SK-N-DZ (cell line): Measurements from ENCODE around the gene PGRMC2.

Experiments
- DNase-seq: peaks from one replicate; pipeline ENCODE4 v3.0.0-alpha.2; 2015; ENCODE audit warnings: low spot score

Gene PGRMC2

GRCh38 chr4:128299848-128300247 is 12.2 kb upstream of the PGRMC2 start:
- no peak for DNase-seq

- no peak for DNase-seq
Observed at GRCh38 chr4:128298852-128299251, 11.2 kb upstream of the PGRMC2 start.

- DNase-seq: no peak
Observed at GRCh38 chr4:128298146-128298758, 10.6 kb upstream of the PGRMC2 start.

GRCh38 chr4:128295255-128295654 is 7.6 kb upstream of the PGRMC2 start:
- no peak for DNase-seq

- no peak for DNase-seq
Observed at GRCh38 chr4:128294464-128294863, 6.9 kb upstream of the PGRMC2 start.

- no peak for DNase-seq
Observed at GRCh38 chr4:128292349-128292748, 4.7 kb upstream of the PGRMC2 start.

- no peak for DNase-seq
Observed at GRCh38 chr4:128291096-128291495, 3.5 kb upstream of the PGRMC2 start.

GRCh38 chr4:128290526-128290925 is 2.9 kb upstream of the PGRMC2 start:
- no peak for DNase-seq

- DNase-seq: no peak
Observed at GRCh38 chr4:128289523-128290158, 2.0 kb upstream of the PGRMC2 start.

- no peak for DNase-seq
Observed at GRCh38 chr4:128288689-128289106, 1.1 kb upstream of the PGRMC2 start.

- DNase-seq: peak; percentile 97
Observed at GRCh38 chr4:128287871-128288688, 467 bp upstream of the PGRMC2 start.

GRCh38 chr4:128286474-128287058 is 1.0 kb downstream of the PGRMC2 start:
- DNase-seq: peak; percentile 12

GRCh38 chr4:128285085-128285997 is 2.3 kb downstream of the PGRMC2 start:
- DNase-seq: no peak

GRCh38 chr4:128284317-128284716 is 3.3 kb downstream of the PGRMC2 start:
- no peak for DNase-seq

GRCh38 chr4:128283071-128283470 is 4.5 kb downstream of the PGRMC2 start:
- DNase-seq: no peak

GRCh38 chr4:128282516-128282915 is 5.1 kb downstream of the PGRMC2 start:
- no peak for DNase-seq

GRCh38 chr4:128281354-128281753 is 6.3 kb downstream of the PGRMC2 start:
- no peak for DNase-seq

GRCh38 chr4:128279624-128280225 is 7.9 kb downstream of the PGRMC2 start:
- DNase-seq: no peak

- no peak for DNase-seq
Observed at GRCh38 chr4:128277856-128278255, 9.8 kb downstream of the PGRMC2 start.

- DNase-seq: no peak
Observed at GRCh38 chr4:128275346-128275745, 12.3 kb downstream of the PGRMC2 start.

- no peak for DNase-seq
Observed at GRCh38 chr4:128271551-128271950, 16.1 kb downstream of the PGRMC2 start.
